DMS53 (cell line): Measurements from ENCODE around the gene ZC3H4.
"Not testable (repeated sequence)": the region's sequence is repeated elsewhere in the genome, so short reads cannot be mapped to it uniquely, and the experiment has no call there.

ENCODE experiments used
- DNase-seq: peaks from one replicate; lab custom pipeline; 2025; lab: John Stamatoyannopoulos, UW

ZC3H4 gene

GRCh38 chr19:47107953-47108746 lies 5.4 kb downstream of the ZC3H4 start:
- DNase-seq = peak; percentile 49

GRCh38 chr19:47107202-47107952 lies 6.2 kb downstream of the ZC3H4 start:
- DNase-seq = peak; percentile 94

DNA sequence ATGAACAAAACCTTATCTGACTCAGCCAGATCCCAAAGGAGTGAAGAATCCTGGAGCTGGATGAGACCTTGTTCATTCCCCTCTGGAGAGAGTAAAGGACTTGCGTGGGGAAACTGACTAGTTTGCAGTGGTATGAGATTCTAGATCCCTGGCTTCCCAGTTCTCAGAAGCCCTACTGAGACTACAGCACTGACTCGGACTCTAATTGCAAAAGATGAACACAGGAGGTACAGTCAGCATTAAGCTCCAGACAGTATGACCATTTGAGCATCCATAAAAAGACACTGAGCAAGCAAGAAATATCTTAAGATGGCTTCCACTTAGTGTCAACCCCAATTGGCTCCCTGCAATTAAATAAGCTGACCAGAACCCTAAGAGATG lies 6.8 kb downstream of the ZC3H4 start:
- no peak for DNase-seq

- no peak for DNase-seq
These were observed 7.7 kb downstream of the ZC3H4 start for GRCh38 chr19:47105874-47106273.

DNA sequence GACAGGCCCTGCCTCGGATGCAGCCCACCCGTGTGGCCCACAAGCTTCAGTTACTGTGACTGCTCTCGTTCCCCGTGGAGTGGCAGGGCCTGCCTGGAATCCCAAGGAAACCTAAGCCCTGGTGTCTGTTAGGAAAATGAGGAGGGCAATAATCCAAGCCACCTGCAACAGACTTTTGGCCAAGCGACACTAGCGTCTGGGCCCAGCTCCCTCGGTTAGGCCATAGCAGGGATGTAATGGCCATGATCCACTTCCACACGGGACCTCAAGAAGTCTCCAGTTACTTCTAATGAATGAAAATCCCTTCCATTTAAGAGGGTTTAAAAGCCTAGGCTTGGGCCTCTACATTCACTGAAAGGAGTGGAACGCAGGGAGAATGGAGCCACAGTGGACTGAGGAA lies 8.9 kb downstream of the ZC3H4 start:
- no peak for DNase-seq

GRCh38 chr19:47102346-47103060 lies 11.1 kb downstream of the ZC3H4 start:
- DNase-seq = no peak

DNA sequence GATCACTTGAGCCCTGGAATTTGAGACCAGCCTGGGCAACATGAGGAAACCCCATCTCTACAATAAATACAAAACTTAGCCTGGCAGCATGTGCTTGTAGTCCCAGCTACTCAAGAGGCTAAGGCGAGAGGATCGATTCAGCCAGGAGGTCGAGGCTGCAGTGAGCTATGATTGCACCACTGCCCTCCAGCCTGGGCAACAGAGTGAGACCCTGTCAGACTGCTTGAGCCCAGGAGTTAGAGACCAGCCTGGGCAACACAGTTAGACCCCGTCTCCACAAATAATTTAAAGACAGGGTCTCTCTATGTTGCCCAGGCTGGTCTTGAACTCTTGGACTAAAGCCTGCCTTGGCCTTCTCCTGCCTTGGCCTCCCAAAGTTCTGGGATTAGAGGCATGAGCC lies 12.5 kb downstream of the ZC3H4 start:
- DNase-seq = not testable (repeated sequence)

- DNase-seq = peak; percentile 46
These were observed 13.3 kb downstream of the ZC3H4 start for GRCh38 chr19:47100290-47100689.

- no peak for DNase-seq
These were observed 14.0 kb downstream of the ZC3H4 start for GRCh38 chr19:47099576-47100050.

GRCh38 chr19:47098608-47099007 lies 15.0 kb downstream of the ZC3H4 start:
- DNase-seq = no peak

GRCh38 chr19:47097396-47098201 lies 16.0 kb downstream of the ZC3H4 start:
- no peak for DNase-seq

DNA sequence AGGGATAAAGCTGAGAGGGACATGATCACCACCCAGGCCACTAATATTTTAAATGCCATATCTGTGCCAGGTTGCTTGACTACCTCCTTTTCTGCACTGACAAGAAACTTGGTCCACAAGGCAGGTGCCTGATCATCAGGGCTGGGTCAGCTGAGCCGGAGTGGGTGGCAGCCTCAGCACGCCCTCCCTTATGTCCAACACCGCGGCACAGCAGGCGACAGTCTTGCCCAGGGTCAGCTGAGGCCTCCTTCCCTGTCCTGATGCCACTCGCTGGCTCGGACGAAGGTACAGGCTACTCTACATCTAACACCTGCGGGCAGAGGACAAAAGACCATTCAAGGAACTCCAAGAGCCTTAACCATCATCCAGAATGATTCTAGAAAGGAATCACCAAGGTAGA lies 16.9 kb downstream of the ZC3H4 start:
- DNase-seq = no peak

- no peak for DNase-seq
These were observed 17.4 kb downstream of the ZC3H4 start for GRCh38 chr19:47096100-47096704.

DNA sequence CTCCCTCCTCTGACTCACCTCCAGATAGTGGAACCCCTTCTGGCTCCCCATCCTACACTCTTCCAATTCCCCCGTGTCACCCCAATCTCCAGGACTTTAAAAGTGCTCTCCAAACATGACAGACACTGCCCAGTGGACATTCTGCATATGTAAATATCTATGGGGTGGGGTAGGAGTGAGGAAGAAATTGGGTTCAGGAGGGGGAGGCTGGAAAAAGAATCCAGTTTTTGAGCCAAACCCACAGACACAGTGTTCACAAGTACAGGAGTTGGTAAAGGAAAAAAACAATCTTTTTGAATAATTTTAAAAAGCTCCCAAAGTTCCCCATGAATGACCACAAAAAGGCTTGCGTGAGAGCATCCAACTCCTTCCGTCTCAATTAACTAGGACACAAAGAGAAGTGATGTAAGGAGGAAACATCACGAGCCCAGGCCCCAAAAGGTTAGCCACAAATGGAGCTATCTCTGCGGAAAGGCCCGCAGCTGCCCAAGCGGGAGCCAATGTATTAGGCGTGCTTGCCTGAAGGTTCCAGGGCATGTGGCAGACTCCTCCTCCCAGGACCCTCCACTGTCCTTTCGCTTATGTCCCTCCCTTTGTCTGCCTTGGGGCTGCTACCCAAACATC lies 18.0 kb downstream of the ZC3H4 start:
- no peak for DNase-seq

DNA sequence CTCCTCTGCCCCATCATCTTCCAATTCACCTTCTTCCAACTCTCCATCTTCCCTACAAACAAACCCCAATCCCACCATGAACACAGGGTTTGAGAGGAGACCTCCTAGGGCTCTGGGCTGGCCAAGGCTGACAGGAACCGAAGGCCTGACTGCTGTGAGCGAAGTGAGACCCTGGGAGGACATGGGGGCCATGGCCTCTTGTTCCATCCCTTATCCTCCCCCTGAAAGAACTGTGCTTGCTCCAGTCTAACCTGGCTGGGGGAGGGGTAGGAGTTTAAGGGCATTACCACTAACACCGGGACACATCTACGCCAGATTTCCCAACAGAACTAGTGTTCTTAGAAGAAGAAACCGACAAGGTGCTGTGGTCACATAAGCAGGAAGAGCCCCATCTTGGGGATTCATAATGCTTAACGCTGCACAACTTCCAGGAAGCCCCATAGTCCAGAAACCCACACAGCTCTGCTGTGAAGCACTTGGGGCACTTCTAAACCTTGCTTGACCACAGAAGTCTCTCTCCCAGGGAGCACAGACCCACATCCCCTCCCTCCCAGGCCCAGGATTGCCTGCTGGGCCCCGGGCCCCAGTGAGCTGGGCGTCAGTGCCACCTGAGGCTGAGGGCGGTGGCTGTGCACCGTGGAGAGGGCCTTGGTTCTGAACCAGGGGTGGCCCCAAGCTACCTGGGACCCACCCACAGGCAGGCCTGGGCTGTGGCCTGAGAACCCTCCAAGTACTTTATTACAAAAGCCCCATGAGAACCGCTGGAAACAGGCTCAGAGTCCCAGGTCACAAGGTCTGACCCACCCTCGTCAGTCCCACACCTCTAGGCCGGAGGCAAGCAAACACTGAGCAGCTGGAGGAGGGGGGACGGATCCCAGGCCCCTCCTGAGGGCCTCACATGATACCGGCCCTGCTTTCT lies 18.8 kb downstream of the ZC3H4 start:
- DNase-seq = no peak

DNA sequence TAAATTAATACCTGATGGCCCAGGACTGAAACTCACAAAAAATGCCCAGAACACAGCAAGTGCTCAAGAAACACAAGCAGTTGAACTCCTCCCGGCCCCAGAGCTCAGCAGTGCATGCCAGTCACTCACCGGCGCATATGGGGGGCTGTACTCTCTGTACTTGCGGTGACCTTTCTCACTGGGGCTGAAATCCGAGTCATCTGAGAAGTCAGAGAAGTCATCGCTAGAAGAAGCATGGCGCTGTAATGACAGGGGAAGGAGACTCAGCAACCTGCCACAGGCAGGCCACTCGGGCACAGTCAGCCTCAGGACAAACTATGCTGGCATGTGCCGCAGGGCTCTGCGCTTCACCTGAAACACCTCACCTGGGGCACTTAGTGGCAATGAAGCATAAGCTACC lies 19.7 kb downstream of the ZC3H4 start:
- no peak for DNase-seq

- no peak for DNase-seq
These were observed 20.3 kb downstream of the ZC3H4 start for GRCh38 chr19:47093254-47093653.

DNA sequence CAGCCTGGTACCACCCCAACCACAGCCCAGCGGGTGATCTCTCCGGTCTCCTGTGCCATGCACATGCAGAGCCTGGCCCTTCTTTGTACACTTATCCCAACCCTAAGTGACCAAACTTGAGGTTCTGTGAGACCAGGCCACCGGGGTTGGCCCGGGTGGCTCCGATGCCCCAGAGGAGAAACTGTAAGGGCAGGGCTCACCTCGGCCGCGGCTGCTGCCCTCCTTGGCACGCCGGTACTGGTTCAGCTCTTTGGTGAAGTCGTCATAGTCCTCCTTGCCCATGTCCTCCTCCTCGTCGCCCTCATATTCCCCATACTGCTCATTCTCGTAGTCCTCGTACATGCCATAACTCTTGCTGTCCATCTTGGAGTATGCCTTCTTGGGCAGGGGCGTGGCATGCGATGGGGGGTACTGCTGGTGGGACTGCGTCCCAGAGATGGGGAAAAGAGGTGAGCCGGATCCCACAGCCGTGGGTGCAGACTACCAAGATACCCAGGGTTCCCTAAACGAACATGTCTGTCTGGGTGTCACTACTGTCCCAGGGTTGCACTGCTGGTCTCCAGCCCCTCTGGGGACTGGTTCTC lies 23.7 kb downstream of the ZC3H4 start:
- DNase-seq = no peak

DNA sequence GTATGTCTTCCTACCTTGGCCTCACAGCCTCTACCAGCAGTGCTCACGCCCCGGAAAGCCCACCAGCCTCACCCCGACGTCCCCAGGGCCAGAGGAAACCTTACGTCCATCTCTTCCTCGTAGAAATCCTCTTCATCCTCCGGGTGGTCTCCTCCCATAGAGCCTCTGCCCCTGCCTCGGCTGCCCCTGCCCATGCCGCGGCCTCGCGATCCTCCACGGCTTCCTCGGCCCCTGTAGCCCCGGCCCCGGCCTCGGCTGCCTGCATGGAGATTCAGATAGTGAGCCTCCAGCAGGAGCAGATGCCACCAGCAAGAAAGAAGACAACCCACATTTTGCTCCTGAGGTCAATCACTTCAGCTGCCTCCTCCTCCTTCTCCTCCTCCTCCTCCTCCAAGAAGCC lies 27.3 kb downstream of the ZC3H4 start:
- no peak for DNase-seq
